Measurements from ENCODE around the gene TNFRSF13B.
"Not testable (repeated sequence)": the region's sequence is repeated elsewhere in the genome, so short reads cannot be mapped to it uniquely, and the experiment has no call there.

TNFRSF13B gene

GRCh38 chr17:16986391-16986790 is 14.5 kb upstream of the TNFRSF13B start:
- DNase-seq, result no peak

DNA sequence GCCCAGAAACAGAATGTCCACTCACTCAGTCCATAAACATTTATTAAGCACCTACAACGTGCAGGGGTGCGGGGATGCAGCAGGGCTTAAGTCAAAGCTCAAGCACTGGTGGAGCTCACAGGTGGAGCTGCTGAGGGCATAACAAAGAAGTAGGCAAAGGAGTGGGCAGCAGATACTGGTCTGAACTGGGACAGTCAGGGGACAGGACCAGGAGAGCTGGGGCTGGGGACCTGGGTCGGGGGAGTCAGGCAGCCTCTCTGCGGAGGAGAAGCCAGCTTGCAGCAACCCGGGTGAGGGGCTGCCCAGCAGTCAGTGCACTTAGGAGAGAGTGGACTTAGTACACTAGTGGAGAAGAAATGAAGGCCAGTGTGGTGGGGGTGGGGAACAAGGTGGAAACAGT is 10.0 kb upstream of the TNFRSF13B start:
- no peak for DNase-seq

GRCh38 chr17:16980813-16981731 is 9.2 kb upstream of the TNFRSF13B start:
- DNase-seq, result no peak

- no peak for DNase-seq
Measured at GRCh38 chr17:16980061-16980460, 8.1 kb upstream of the TNFRSF13B start.

GRCh38 chr17:16979237-16979823 is 7.4 kb upstream of the TNFRSF13B start:
- not testable (repeated sequence) for DNase-seq

GRCh38 chr17:16977932-16978331 is 6.0 kb upstream of the TNFRSF13B start:
- DNase-seq, result no peak

GRCh38 chr17:16976725-16977550 is 5.0 kb upstream of the TNFRSF13B start:
- no peak for DNase-seq

GRCh38 chr17:16975744-16976625 is 4.1 kb upstream of the TNFRSF13B start:
- peak in 1 of 5 donors; percentile 39 for DNase-seq

DNA sequence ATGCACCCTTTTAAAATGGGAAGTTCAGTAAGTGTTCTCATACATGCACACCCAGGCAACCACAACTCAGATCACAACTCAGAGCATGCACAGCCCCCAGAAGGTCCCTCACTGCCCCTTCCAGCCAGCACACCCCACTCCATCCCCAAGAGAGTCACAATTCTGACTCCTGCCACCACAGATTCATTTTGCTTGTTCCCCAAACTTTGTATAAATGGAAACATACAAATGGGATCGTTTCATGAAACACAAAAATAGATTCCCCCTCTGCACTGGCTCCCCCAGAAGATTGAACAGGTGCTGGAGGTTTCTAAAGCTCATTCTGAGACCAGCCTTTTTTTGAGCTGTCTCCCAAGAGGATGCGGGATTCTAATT is 3.3 kb upstream of the TNFRSF13B start:
- no peak for DNase-seq

DNA sequence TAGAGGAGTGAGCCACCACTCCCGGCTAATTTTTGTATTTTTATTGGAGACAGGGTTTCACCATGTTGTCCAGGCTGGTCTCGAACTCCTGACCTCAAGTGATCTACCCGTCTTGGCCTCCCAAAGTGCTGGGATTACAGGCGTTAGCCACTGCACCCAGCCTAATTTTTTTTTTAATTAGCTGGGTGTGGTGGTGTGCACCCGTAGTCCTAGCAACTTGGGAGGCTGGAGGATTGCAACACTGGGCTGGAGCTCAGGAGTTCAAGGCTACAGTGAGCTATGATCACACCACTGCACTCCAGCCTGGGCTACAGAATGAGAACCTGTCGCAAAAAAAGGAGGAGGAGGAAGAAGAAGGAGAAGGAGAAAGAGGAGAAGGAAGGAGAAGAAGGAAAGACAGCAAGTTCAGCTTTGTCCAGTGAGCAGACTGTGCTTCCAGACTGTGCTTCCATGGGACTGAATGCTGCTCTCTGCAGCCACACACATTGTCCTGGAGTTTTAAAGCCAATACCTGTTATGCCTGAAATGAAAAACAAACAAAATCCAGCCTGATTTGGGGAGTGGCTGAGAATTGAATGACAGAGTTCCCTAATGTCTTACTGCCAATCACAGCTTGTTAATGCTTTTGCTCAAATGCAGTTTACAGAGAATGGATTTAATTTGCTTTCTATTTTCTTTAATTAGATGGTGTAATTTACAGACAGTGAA is 2.8 kb upstream of the TNFRSF13B start:
- DNase-seq, result no peak

DNA sequence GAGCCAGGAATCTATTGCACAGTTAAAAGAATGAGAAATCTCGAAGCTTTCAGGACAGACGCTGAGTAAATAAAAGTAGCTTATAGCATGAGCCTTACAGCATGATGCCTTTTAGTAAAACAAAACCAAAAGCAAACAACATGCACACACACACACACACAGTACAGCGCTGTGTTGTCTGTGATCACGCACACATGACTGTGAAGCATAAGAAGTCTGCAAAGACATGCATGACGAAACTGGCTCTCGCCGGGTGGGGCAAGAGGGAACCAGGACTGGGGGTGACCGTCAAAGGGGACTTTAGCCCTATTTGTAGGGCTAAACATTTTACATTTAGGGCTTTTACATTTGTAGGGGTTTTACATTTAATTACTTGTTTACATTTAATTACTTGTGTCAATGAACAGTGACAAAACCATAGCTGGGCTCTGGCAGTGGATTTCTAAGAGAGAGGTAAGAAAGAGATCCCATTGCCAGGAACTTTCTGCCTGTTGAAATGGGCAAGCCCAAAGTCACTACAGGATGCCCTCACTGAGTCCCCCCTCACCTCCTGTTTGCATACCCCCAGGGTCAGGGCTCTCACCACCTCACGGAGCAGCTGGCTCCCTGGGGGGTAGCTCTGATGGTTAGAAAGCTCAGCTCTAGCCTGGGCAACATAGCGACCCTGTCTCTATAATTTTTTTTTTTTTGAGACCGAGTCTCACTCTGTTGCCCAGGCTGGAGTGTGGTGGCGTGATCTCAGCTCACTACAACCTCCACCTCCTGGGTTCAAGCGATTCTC is 2.0 kb upstream of the TNFRSF13B start:
- no peak for DNase-seq

DNA sequence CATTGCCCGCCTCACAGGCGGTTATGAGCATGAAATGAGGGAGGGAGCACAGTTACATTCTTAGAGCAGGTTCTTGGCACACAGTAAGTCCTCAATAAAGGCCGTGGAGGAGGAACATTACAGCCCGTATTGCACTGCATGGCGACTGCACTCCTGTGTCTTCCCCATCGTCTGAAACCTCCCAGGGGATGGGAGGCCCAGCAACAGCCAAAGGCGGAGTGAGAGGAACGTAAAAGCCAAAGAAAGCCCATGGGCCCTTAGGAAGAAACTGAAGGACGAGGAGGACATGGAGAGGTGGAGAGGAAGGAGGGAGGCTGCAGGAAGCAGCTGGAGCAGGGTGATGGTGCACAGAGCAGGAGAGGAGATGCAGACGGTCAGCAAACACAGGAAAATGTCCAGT is 1.1 kb upstream of the TNFRSF13B start:
- not testable (repeated sequence) for DNase-seq

- DNase-seq, result no peak
Measured at GRCh38 chr17:16972346-16972745, 428 bp upstream of the TNFRSF13B start.

DNA sequence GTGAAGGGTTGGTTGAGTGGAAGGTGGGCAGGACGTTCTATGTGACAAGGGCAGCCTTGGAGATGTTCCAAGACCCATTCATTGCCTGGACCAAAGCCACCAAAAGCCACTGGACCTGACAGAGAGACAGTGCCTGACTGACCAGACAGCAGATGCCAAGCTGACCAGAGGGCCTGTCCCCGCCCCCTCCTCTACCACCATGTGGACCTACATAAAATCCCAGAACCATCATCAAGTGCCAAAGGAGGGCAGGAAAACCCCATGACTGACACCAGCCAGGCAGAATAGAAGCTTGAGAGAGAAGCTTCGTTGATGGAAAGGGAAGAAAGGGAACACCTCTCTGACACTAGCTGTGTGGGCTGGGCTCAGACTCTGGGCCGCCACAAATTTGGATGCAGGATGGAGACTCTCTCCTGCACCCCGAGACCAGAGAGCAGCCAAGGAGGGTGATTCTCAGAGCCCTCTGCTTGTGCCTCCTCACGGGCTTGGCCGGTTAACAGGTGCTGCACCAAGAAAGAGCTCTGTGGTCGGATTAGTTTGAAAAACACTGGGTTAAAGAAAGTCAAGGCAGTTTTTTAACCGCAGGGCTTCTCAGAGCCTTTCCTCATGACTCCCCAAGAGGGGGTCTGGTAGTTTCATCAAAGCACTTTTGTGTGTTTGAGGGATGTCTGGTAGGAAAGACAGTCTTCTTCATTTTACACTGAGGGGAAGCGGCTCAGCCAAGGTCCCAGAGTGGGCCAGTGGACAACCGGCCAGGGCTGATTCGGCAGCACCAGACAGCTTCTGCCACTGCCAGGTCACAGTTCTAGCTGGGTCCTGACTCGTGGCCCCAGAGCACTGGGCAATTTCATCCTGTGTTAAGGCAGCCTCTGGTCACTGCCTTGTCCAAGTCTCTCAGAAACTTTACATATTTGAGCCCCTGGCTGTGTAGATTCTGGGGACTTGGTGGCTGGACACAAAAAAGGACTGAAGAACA is 1.7 kb downstream of the TNFRSF13B start:
- DNase-seq, result no peak

DNA sequence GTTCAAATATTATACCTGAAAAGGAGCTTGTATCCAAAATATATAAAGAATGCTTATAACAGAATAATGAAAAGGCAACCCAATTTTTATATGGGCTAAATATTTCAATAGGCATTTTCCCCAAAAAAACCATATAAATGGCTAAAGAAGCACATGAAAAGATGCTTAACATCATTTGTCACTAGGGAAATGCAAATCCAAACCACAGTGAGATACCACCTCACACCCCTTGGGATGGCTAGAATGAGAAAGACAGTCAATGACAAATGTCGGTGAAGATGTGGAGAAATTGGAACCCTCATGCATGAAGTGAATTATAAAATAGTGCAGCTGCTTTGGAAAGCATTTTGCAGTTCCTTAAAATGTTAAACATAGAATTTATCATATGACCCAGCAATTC is 3.1 kb downstream of the TNFRSF13B start:
- no peak for DNase-seq

DNA sequence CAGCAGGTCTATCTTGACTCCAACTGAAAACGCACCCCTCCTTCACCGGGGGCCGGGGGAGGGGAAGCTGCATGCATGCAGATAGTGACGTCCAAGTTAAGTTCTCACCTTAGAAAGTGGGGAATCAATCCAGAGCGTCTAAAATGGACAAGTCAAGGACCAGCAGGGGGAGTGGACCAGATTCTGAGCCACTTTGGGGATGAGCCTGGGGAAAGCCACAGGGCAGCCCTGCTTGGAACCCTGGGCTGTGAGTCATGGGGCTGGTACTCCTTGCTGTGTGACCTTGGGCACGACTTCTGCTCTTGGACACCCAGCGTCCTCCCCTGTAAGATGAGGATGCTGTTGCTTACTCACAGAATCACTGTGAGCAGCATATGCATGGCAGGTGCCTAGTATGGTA is 9.1 kb downstream of the TNFRSF13B start:
- no peak for DNase-seq

GRCh38 chr17:16961792-16962191 is 10.1 kb downstream of the TNFRSF13B start:
- DNase-seq, result no peak

GRCh38 chr17:16961022-16961421 is 10.9 kb downstream of the TNFRSF13B start:
- DNase-seq, result not testable (repeated sequence)

DNA sequence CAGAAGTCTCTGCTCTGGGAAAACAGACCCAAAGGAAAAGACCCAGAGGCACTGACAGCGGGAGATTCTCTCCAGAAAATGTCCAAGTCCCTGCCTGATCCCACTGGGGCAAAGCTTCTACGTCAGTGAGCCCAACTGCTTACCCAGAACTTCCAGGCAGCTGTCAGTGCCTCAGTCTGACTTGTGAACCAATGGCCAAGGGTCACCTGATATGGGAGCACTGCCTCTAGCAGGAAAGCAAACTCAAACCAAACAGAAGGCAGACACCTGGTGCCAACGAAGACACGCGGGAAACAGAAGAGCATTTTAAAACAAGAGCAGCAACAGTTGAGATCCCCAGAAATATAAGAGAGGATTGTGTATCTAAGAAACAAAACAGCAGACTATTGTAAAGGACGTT is 16.9 kb downstream of the TNFRSF13B start:
- DNase-seq, result not testable (repeated sequence)

DNA sequence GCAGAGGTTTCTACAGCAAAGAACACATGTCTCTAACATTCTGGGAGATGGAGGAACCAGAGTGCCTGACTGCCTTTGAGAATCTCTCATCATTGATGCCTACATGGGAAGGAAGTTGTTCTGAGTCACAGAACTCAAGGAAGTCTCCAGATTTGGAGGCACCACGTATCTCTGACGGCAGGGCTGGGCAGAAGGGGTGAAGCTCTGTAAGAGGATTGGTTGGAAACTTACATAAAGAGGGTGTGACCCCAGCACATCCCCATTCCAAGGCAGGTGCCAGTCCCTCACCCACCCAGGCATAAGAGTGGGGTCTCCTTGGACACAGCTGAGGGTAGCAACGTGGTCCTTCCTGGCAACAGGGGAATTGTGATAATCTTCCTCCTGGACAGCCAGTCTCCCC is 17.4 kb downstream of the TNFRSF13B start:
- DNase-seq, result no peak

Data from T-helper 1 cell (primary cell).